ENCODE data around the gene FDX1.
A peak's percentile ranks its signal among the peaks of the same experiment; 100 is the strongest.
"Not testable (repeated sequence)": the region's sequence is repeated elsewhere in the genome, so short reads cannot be mapped to it uniquely, and the experiment has no call there.

FDX1 gene, protein sequence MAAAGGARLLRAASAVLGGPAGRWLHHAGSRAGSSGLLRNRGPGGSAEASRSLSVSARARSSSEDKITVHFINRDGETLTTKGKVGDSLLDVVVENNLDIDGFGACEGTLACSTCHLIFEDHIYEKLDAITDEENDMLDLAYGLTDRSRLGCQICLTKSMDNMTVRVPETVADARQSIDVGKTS

DNA sequence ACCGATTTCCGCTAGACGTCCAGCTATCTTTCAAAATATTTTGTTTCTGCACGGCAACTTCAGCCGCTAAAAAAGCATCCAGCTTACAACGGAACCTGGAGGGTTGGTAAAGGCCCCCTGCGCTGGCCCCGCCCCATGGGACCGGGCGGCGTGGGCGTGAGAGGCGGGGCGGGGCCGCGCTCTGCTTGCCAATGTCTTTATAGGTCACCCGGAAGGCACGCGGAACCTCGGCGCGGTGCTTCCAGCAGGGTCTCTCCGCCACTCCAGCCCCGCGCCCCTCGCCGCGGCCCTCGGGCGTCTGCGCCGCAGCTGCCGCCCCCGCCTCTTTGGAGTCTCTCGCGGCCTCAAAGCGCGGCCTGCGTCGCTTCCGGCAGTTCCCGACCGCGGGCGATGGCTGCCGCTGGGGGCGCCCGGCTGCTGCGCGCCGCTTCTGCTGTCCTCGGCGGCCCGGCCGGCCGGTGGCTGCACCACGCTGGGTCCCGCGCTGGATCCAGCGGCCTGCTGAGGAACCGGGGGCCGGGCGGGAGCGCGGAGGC is at the start of gene FDX1:
Gene FDX1 (plus strand): TSS at position 218 of the 536 bp plus-strand sequence. CDS start 173 bp downstream, at position 391.
- DNase-seq: peak; percentile 25

DNA sequence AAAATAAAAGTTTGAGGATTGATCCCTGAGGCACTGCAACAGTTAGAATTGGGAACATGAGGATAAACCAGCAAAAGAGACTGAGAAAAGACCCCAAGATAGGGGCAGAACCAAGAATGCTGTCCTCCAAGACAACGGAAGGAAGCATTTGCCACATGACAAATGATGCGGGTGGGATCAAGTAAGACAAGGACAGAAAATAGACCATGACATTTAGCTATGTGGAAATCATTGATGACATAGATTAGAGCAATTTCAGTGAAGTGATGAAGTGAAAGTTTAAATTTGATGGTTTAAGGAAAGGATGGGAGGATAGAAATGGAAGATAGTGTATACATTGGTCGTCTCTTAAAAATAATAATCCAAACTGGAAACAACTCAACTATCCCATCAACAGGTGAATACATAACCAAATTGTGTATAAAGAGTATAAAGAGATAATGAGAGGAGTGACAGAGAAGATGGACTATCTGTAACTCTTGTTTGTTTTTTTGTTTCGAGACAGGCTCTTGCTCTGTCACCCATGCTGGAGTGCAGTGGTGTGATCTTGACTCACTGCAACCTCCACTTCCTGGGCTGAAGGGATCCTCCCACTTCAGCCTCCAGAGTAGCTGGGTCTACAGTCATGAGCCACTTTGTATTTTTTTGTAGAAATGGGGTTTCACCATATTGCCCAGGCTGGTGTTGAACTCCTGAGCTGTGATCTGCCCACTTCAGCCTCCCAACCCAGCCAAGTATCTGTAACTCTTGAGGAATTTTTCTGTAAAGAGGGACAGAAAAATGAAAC is 48.7 kb upstream of the FDX1 start:
- no peak for DNase-seq

DNA sequence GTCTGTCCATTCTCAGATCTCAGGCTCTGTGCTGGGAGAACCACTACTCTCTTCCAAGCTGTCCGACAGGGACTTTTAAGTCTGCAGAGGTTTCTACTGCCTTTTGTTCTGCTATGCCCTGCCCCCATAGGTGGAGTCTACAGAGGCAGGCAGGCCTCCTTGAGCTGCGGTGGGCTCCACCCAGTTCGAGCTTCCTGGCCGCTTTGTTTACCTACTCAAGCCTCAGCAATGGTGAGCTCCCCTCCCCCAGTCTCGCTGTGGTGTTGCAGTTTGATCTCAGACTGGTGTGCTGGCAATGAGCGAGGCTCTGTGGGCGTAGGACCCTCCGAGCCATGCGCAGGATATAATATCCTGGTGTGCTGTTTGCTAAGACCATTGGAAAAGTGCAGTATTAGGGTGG is 41.5 kb upstream of the FDX1 start:
- DNase-seq: not testable (repeated sequence)

GRCh38 chr11:110389965-110390364 is 39.8 kb upstream of the FDX1 start:
- DNase-seq: no peak

GRCh38 chr11:110392056-110392455 is 37.7 kb upstream of the FDX1 start:
- no peak for DNase-seq

DNA sequence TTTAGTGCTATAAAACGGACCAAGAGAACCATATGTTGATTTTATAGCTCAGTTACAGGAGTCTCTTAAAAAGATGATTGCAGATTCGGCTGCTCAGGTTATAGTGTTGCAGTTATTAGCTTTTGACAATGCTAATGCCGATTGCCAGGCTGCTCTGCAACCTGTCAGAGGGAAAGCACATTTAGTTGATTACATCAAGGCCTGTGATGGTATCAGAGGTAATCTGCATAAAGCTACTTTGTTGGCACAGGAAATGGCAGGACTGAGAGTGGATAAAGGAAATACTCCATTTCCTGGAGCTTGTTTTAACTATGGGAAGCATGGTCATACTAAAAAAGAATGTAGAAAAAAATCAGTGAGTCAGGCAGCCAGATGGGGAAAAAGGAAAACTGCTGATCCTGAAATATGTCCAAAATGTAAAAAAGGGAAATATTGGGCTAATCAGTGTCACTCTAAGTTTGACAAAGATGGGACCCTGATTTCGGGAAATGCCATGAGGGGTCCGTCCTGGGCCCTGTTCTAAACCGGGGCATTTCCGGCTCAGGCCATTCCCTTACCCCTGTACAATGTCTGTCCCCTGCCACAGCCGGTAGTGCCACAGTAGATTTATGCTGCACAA is 32.0 kb upstream of the FDX1 start:
- not testable (repeated sequence) for DNase-seq

DNA sequence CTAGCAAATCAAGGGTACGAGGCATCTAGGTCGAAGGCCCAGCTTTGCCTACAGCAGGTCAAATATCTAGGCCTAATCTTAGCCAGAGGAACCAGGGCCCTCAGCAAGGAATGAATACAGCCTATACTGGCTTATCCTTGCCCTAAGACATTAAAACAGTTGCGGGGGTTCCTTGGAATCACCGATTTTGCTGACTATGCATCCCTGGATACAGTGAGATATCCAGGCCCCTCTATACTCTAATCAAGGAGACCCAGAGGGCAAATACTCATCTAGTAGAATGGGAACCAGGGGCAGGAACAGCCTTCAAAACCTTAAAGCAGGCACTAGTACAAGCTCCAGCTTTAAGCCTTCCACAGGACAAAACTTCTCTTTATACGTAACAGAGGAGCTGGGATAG is 26.2 kb upstream of the FDX1 start:
- not testable (repeated sequence) for DNase-seq

- not testable (repeated sequence) for DNase-seq
Observed at GRCh38 chr11:110405636-110406035, 24.1 kb upstream of the FDX1 start.

DNA sequence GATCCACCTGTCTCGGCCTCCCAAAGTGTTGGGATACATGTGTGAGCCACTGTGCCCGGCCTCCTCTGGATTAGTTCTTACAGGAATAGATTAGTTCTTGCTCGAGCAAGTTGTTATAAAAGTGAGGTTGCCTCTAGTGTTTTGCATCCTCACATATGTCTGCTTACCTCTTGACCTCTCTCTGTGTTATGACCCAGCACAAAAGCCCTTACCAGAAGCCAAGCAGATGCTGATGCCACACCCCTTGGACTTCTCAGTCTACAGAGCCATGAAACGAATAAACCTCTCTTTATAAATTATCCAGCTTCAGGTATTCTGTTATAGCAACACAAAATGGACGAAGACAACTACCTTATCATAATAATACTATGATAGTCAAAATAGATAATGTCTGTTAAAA is 22.4 kb upstream of the FDX1 start:
- no peak for DNase-seq

- DNase-seq: no peak
Observed at GRCh38 chr11:110409174-110409573, 20.6 kb upstream of the FDX1 start.

- no peak for DNase-seq
Observed at GRCh38 chr11:110410651-110411050, 19.1 kb upstream of the FDX1 start.

GRCh38 chr11:110415081-110415480 is 14.7 kb upstream of the FDX1 start:
- DNase-seq: no peak

DNA sequence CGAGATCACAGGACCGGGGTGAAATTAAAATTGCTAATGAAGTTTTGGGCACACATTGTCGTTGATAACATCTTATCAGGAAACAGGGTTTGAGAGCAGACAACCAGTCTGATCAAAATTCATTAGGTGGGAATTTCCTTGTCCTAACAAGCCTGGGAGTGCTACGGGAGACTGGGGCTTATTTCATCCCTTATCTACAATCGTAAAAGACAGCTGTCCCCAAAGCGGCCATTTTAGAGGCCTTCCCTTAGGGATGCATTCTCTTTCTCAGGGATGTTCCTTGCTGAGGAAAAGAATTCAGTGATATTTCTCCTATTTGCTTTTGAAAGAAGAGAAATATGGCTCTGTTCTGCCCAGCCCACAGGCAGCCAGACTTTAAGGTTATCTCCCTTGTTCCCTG is 8.1 kb upstream of the FDX1 start:
- DNase-seq: not testable (repeated sequence)

- no peak for DNase-seq
Observed at GRCh38 chr11:110422306-110422905, 7.3 kb upstream of the FDX1 start.

DNA sequence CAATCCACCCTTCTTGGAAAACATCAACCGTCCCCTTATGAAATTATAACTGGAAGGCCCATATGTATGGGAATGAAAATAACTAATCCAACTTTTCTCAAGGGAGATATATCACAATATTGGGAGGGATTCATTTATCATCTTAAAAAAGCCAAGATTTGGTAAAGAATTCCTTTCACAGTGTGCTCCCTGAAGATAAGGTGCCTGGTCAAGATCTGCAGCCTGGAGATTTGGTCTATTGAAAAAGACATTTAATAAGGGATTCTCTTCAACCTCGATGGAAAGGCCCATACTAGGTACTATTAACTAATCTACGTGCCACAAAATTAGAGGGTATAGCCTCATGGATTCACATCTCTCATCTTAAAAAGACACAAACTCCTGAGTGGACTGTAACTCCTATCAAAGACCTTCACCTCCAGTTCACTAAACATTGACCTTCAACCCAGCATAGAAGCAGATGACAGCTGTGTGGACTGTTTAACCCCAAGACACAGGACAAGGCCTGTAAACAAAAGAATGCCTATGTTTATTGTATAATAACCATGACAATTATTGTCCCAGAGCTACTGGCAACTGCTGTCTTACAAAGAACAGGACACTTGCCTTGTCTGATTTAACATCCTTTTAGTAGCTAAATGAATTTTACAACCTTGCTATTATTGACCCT is 4.8 kb upstream of the FDX1 start:
- DNase-seq: no peak

GRCh38 chr11:110425751-110426545 is 3.8 kb upstream of the FDX1 start:
- DNase-seq: no peak

GRCh38 chr11:110428040-110428439 is 1.7 kb upstream of the FDX1 start:
- no peak for DNase-seq

- no peak for DNase-seq
Observed at GRCh38 chr11:110428956-110429730, 605 bp upstream of the FDX1 start.

- no peak for DNase-seq
Observed at GRCh38 chr11:110430267-110431050, 711 bp downstream of the FDX1 start.

- DNase-seq: no peak
Observed at GRCh38 chr11:110431051-110431672, 1.4 kb downstream of the FDX1 start.
